Transverse colon (tissue), 4 donors: ENCODE data around the gene GDPD5. TPM values are rescaled to one million over a fixed set of nuclear protein-coding genes. Genes with fewer than 3 reads are reported as not detected.

Experiments
- DNase-seq: peaks from one replicate; pipeline ENCODE4 v3.0.0-alpha.2; 2019
- H3K27ac ChIP-seq, 4 donors: fragments of 200-600 bp; sonication (generic); 2 replicates each; pipeline ENCODE4 v1.5.1; 2016 to 2018; ENCODE audit warnings: inconsistent platforms in 4 of 4
- H3K27me3 ChIP-seq: fragments of 200-600 bp; sonication (generic); 2 replicates; pipeline ENCODE4 v1.5.1; 2017; ENCODE audit warnings: inconsistent platforms
- H3K36me3 ChIP-seq, 4 donors: fragments of 200-600 bp; sonication (generic); 2 replicates each; pipeline ENCODE4 v1.5.1; 2017 to 2019; ENCODE audit warnings: inconsistent platforms in 4 of 4
- H3K4me1 ChIP-seq, 4 donors: fragments of 200-600 bp; sonication (generic); 2 replicates each; pipeline ENCODE4 v1.5.1; 2017 to 2020; ENCODE audit warnings: inconsistent platforms in 4 of 4
- H3K4me3 ChIP-seq, 4 donors: fragments of 200-600 bp; sonication (generic); 1 replicate in 1 of 4; 2 replicates in 3 of 4; pipeline versions ENCODE4 v1.5.1 to v1.6.1; 2017 to 2019; ENCODE audit warnings: inconsistent platforms in 4 of 4
- H3K9me3 ChIP-seq, 2 donors: fragments of 200-600 bp; sonication (generic); 2 replicates each; pipeline ENCODE4 v1.5.1; 2017 to 2019; ENCODE audit warnings: inconsistent platforms in 2 of 2
- CTCF ChIP-seq, 5 experiments: fragments of 200-600 bp in 3 of 5; fragments of 450-650 bp in 2 of 5; sonication (generic) in 3 of 5; IDR thresholded peaks; 1 replicate in 2 of 5; 2 replicates in 3 of 5; pipeline ENCODE4 v1.5.1; 2016 to 2017; ENCODE audit warnings: antibody characterized with exemption in 5 of 5, inconsistent platforms in 3 of 5, mild to moderate bottlenecking in 2 of 5, moderate library complexity in 1 of 5
- EP300 ChIP-seq: sonication (generic); formaldehyde crosslinking; IDR thresholded peaks from one replicate; pipeline ENCODE4 v1.6.1; 2017; ENCODE audit warnings: antibody characterized with exemption, low read depth
- POLR2A ChIP-seq: fragments of 450-650 bp; IDR thresholded peaks from one replicate; pipeline ENCODE4 v1.6.1; 2016; ENCODE audit warnings: antibody characterized with exemption, mild to moderate bottlenecking, moderate library complexity
- POLR2AphosphoS5 ChIP-seq, 3 donors: sonication (generic); formaldehyde crosslinking; IDR thresholded peaks; one replicate each; pipeline ENCODE4 v1.6.1; 2016; ENCODE audit warnings: antibody characterized with exemption in 3 of 3
- WGBS, 2 donors: methylation state at CpG; one replicate each; pipeline ENCODE4 v1.1.5; 2018; ENCODE audit warnings: low coverage in 1 of 2; 5-methylcytosine and 5-hydroxymethylcytosine counted together
- in situ Hi-C, 4 donors: fragments of 200-750 bp; cut with MboI; loops; one replicate each; pipeline versions ENCODE4 v1.15.0 to v1.15.1; 2017; ENCODE audit warnings: low sequenced_read_pairs in 3 of 4, low pct_ligation_motif_present in 1 of 4, low pct_unique_long_range_greater_than_20kb in 1 of 4
- intact Hi-C: fragments of 100-400 bp; cut with DNase I; formaldehyde crosslinking; loops from one replicate; pipeline ENCODE4 v1.15.1; 2023; ENCODE audit warnings: low total_unique reads
- total RNA-seq, 4 donors: library from RNA; depleted of rRNA; stranded (reverse); fragments of >200 nt; gene quantifications; one replicate each; pipeline ENCODE4 v1.1.0, GENCODE V29; 2016

The GDPD5 gene
- total RNA-seq, 4 donors from 2014 or later: 3.7 to 10.1 (median 7.1) TPM; not detected in 1

- H3K36me3 ChIP-seq: peaks cover 0 to 48% (median 22%) of the 10 kb centered on the region in 4 donors
- TF ChIP-seq CTCF (IDR thresholded peaks at IDR 0.05) (no peak), EP300 (no peak), POLR2A (no peak), POLR2AphosphoS5 (IDR thresholded peaks at IDR 0.05) (no peak)
- peaks cover 0 to 17% (median 11%) of the 10 kb centered on the region in 4 donors for H3K4me1 ChIP-seq
- intact Hi-C loops (no loop called here), in situ Hi-C loops (no loop called here)
- H3K4me3 ChIP-seq: no peak overlapping the region
- H3K9me3 ChIP-seq: no peaks in the 10 kb centered on the region
- DNase-seq: no peak
- no peaks in the 10 kb centered on the region for H3K27me3 ChIP-seq
- no peak overlapping the region for H3K27ac ChIP-seq
- WGBS, 2 donors: 93% methylated on average over 14 of the region's 14 CpGs; no CpG with 5 or more reads in 1 of the 2 donors
These were observed 45.9 kb upstream of the GDPD5 start for GRCh38 chr11:75571625-75572024.

- no peak for TF ChIP-seq POLR2AphosphoS5 (IDR thresholded peaks at IDR 0.05)
- no peak for TF ChIP-seq CTCF (IDR thresholded peaks at IDR 0.05)
- TF ChIP-seq EP300: no peak
- Histone ChIP-seq H3K4me1 (peaks cover 0 to 22% (median 15%) of the 10 kb centered on the region in 4 donors), H3K27ac (no peak overlapping the region), H3K9me3 (no peaks in the 10 kb centered on the region), H3K36me3 (peaks cover 0 to 49% (median 22%) of the 10 kb centered on the region in 4 donors), H3K27me3 (no peaks in the 10 kb centered on the region), H3K4me3 (no peak overlapping the region)
- WGBS, 2 donors: 50 to 80% methylated on average over 2 to 9 of the region's 9 CpGs
- DNase-seq: no peak
- in situ Hi-C loops (no loop called here), intact Hi-C loops (no loop called here)
These were observed 44.9 kb upstream of the GDPD5 start for GRCh38 chr11:75570559-75571139.

- H3K36me3 ChIP-seq: peaks cover 0 to 49% (median 22%) of the 10 kb centered on the region in 4 donors
- in situ Hi-C loops: no loop called here
- 85% methylated on average over 14 of the region's 14 CpGs; no CpG with 5 or more reads in 1 of the 2 donors for WGBS, 2 donors
These were observed 43.0 kb upstream of the GDPD5 start for GRCh38 chr11:75568616-75569219.

GRCh38 chr11:75567971-75568370, 42.2 kb upstream of the GDPD5 start:
- 83% methylated on average over 6 of the region's 6 CpGs; no CpG with 5 or more reads in 1 of the 2 donors for WGBS, 2 donors
- no peak for TF ChIP-seq POLR2A
- no peak for TF ChIP-seq EP300
- TF ChIP-seq POLR2AphosphoS5 (IDR thresholded peaks at IDR 0.05): no peak
- TF ChIP-seq CTCF (IDR thresholded peaks at IDR 0.05): no peak
- H3K27ac ChIP-seq: no peak overlapping the region
- no peak for DNase-seq
- H3K27me3 ChIP-seq: no peaks in the 10 kb centered on the region
- in situ Hi-C loops: no loop called here
- peaks cover 18 to 48% (median 37%) of the 10 kb centered on the region in 4 donors for H3K4me1 ChIP-seq
- intact Hi-C loops: no loop called here
- H3K9me3 ChIP-seq: no peaks in the 10 kb centered on the region
- peaks cover 0 to 49% (median 22%) of the 10 kb centered on the region in 4 donors for H3K36me3 ChIP-seq
- H3K4me3 ChIP-seq: no peak overlapping the region

More at GRCh38 chr11:75568616-75569219, 43.0 kb upstream of the GDPD5 start:
- no peaks in the 10 kb centered on the region for H3K27me3 ChIP-seq
- intact Hi-C loops: no loop called here
- no peak overlapping the region for H3K4me3 ChIP-seq
- H3K9me3 ChIP-seq: no peaks in the 10 kb centered on the region
- TF ChIP-seq EP300: no peak
- no peak for TF ChIP-seq CTCF (IDR thresholded peaks at IDR 0.05)
- TF ChIP-seq POLR2A: no peak
- TF ChIP-seq POLR2AphosphoS5 (IDR thresholded peaks at IDR 0.05): no peak
- H3K27ac ChIP-seq: no peak overlapping the region
- peaks cover 14 to 41% (median 31%) of the 10 kb centered on the region in 4 donors for H3K4me1 ChIP-seq
- DNase-seq: no peak
